CD4-positive, alpha-beta T cell (primary cell): ENCODE measurements around the gene MTCL1. TPM values are rescaled to one million over a fixed set of nuclear protein-coding genes. Genes with fewer than 3 reads are reported as not detected.

Experiments
- ATAC-seq: fragments of 200-7000 bp; cut with Tn5 transposase; one replicate; pipeline ENCODE4 v1.10.0; 2022; ENCODE audit warnings: mild to moderate bottlenecking; ENCODE audit not compliant: poor library complexity
- CTCF ChIA-PET: fragments of 350-600 bp; sonication (Branson Sonifier 250); formaldehyde crosslinking; loops from one replicate; lab custom pipeline; 2021; ENCODE audit warnings: antibody characterized with exemption, inconsistent platforms; lab: Charles Lee
- POLR2A ChIA-PET: fragments of 350-600 bp; sonication (Branson Sonifier 250); formaldehyde crosslinking; loops from one replicate; lab custom pipeline; 2021; ENCODE audit warnings: antibody characterized with exemption, inconsistent platforms; lab: Charles Lee
- DNase-seq, 14 experiments: peaks; one replicate each; pipeline ENCODE4 v3.0.0-alpha.2; 2013 to 2020; ENCODE audit warnings: mixed read lengths in 2 of 14
- H3K27ac ChIP-seq, 2 donors: one replicate each; pipeline versions ENCODE4 v1.5.1 to v1.7.0; 2013; ENCODE audit warnings: low read length in 2 of 2, low read depth in 1 of 2, mild to moderate bottlenecking in 1 of 2
- H3K27me3 ChIP-seq, 2 experiments: 1 replicate in 1 of 2; 2 replicates in 1 of 2; pipeline versions ENCODE4 v1.6.1 to v1.7.0; 2013; ENCODE audit warnings: low read length in 2 of 2, control low read depth in 1 of 2, mild to moderate bottlenecking in 1 of 2, moderate library complexity in 1 of 2; ENCODE audit not compliant: insufficient read depth in 2 of 2, control insufficient read depth in 1 of 2
- H3K36me3 ChIP-seq: one replicate; pipeline ENCODE4 v1.6.1; 2013; ENCODE audit warnings: low read length, control low read depth; ENCODE audit not compliant: insufficient read depth
- H3K4me1 ChIP-seq: one replicate; pipeline ENCODE4 v1.6.1; 2013; ENCODE audit warnings: low read length, control low read depth; ENCODE audit not compliant: insufficient read depth
- H3K4me3 ChIP-seq: one replicate; pipeline ENCODE4 v1.5.1; 2013; ENCODE audit warnings: mild to moderate bottlenecking, low read length, moderate library complexity
- H3K9me3 ChIP-seq, 2 experiments: 1 replicate in 1 of 2; 2 replicates in 1 of 2; pipeline versions ENCODE4 v1.6.1 to v1.7.0; 2013; ENCODE audit warnings: low read length in 2 of 2, mild to moderate bottlenecking in 2 of 2, control low read depth in 1 of 2, moderate library complexity in 1 of 2; ENCODE audit not compliant: control insufficient read depth in 1 of 2, insufficient read depth in 1 of 2
- H3K27ac Mint-ChIP-seq: one replicate; pipeline ENCODE4 v1.8.0; 2020; ENCODE audit warnings: mixed read lengths
- H3K27me3 Mint-ChIP-seq: one replicate; pipeline ENCODE4 v1.8.0; 2021; ENCODE audit warnings: mixed read lengths
- H3K36me3 Mint-ChIP-seq: one replicate; pipeline ENCODE4 v1.8.0; 2021; ENCODE audit warnings: low read depth, mixed read lengths
- H3K4me1 Mint-ChIP-seq: one replicate; pipeline ENCODE4 v1.8.0; 2021; ENCODE audit warnings: low read depth, mixed read lengths
- H3K4me3 Mint-ChIP-seq: one replicate; pipeline ENCODE4 v1.8.0; 2020; ENCODE audit warnings: mild to moderate bottlenecking, mixed read lengths
- H3K9me3 Mint-ChIP-seq: one replicate; pipeline ENCODE4 v1.8.0; 2020; ENCODE audit warnings: mixed read lengths
- CTCF ChIP-seq: fragments of 200-600 bp; IDR thresholded peaks from one replicate; pipeline ENCODE4 v1.8.0; 2022; ENCODE audit warnings: antibody characterized with exemption, mild to moderate bottlenecking
- intact Hi-C, 2 experiments: fragments of 100-400 bp; cut with DNase I in 1 of 2; cut with micrococcal nuclease in 1 of 2; formaldehyde crosslinking; loops; one replicate each; pipeline versions ENCODE4 v1.15.1 to v1.9.0; 2023 to 2025; cut with DNase I, micrococcal nuclease
- total RNA-seq, 174 experiments: library from RNA in 2 of 174; stranded (reverse) in 2 of 174; gene quantifications; one replicate each; pipeline ENCODE4 v1.2.3 and lab custom pipeline; 2021 to 2026

The MTCL1 gene
- total RNA-seq, 2 experiments from 2014 or later, result 0.11 to 0.55 TPM

- Histone ChIP-seq H3K27me3 (no peaks in the 10 kb centered on the region), H3K4me3 (no peak overlapping the region), H3K9me3 (no peaks in the 10 kb centered on the region), H3K27ac (no peak overlapping the region), H3K36me3 (no peaks in the 10 kb centered on the region), H3K4me1 (peaks cover 24% of the 10 kb centered on the region)
- Mint-ChIP-seq H3K4me3 (no peak overlapping the region), H3K27ac (no peak overlapping the region), H3K9me3 (no peaks in the 10 kb centered on the region), H3K36me3 (no peaks in the 10 kb centered on the region), H3K4me1 (peaks cover 31% of the 10 kb centered on the region), H3K27me3 (no peaks in the 10 kb centered on the region)
- intact Hi-C loops, result no loop called here
- POLR2A ChIA-PET, result no interaction called here
- CTCF ChIA-PET, result no interaction called here
- TF ChIP-seq CTCF, result no peak
- DNase-seq (no peak), ATAC-seq (no peak)
Observed at GRCh38 chr18:8750954-8751415, 45.6 kb downstream of the MTCL1 start.

- H3K27ac Mint-ChIP-seq, result no peak overlapping the region
- intact Hi-C loops, result no loop called here
Observed at GRCh38 chr18:8751692-8752091, 46.3 kb downstream of the MTCL1 start.

GRCh38 chr18:8752329-8752728, 47.0 kb downstream of the MTCL1 start:
- DNase-seq (no peak), ATAC-seq (no peak)
- TF ChIP-seq CTCF, result no peak
- ChIA-PET POLR2A (no interaction called here), CTCF (no interaction called here)
- Histone ChIP-seq H3K36me3 (no peaks in the 10 kb centered on the region), H3K27me3 (no peaks in the 10 kb centered on the region), H3K4me1 (peaks cover 31% of the 10 kb centered on the region), H3K9me3 (no peaks in the 10 kb centered on the region), H3K4me3 (no peak overlapping the region), H3K27ac (no peak overlapping the region)
- Mint-ChIP-seq H3K9me3 (no peaks in the 10 kb centered on the region), H3K4me1 (peaks cover 36% of the 10 kb centered on the region), H3K36me3 (no peaks in the 10 kb centered on the region), H3K4me3 (no peak overlapping the region), H3K27me3 (no peaks in the 10 kb centered on the region), H3K27ac (no peak overlapping the region)
- intact Hi-C loops, result no loop called here

More at GRCh38 chr18:8751692-8752091, 46.3 kb downstream of the MTCL1 start:
- H3K36me3 Mint-ChIP-seq, result no peaks in the 10 kb centered on the region
- H3K4me1 Mint-ChIP-seq, result peaks cover 38% of the 10 kb centered on the region
- Histone ChIP-seq H3K4me1 (peaks cover 27% of the 10 kb centered on the region), H3K9me3 (no peaks in the 10 kb centered on the region), H3K27ac (no peak overlapping the region), H3K4me3 (no peak overlapping the region), H3K27me3 (no peaks in the 10 kb centered on the region), H3K36me3 (no peaks in the 10 kb centered on the region)
- H3K9me3 Mint-ChIP-seq, result no peaks in the 10 kb centered on the region
- no peak for TF ChIP-seq CTCF
- ChIA-PET POLR2A (no interaction called here), CTCF (no interaction called here)
- DNase-seq, result no peak
- no peaks in the 10 kb centered on the region for H3K27me3 Mint-ChIP-seq
- ATAC-seq, result no peak
- no peak overlapping the region for H3K4me3 Mint-ChIP-seq
